22Rv1 (cell line): ENCODE measurements around the gene TRAF7.
A peak's percentile ranks its signal among the peaks of the same experiment; 100 is the strongest.

Experiments used
- H3K27ac ChIP-seq: fragments of 450-650 bp; 2 replicates; pipeline ENCODE4 v1.5.1; 2017
- CTCF ChIP-seq: fragments of 450-650 bp; IDR thresholded peaks from 2 replicates; pipeline ENCODE4 v1.5.1; 2017; ENCODE audit warnings: mild to moderate bottlenecking
- ZFX ChIP-seq: fragments of 450-650 bp; IDR thresholded peaks from 2 replicates; pipeline ENCODE4 v1.6.1; 2017; ENCODE audit warnings: antibody characterized with exemption, borderline replicate concordance

Gene TRAF7

GRCh38 chr16:2178321-2179106, 22.9 kb downstream of the TRAF7 start:
- peak overlapping the region; percentile 73 for H3K27ac ChIP-seq
- TF ChIP-seq CTCF (0 out of 2 replicates have a peak, but pooled peaks have one; percentile 9), ZFX (no peak)

- no peak for TF ChIP-seq CTCF
- TF ChIP-seq ZFX, result no peak
Observed at GRCh38 chr16:2179107-2179501, 23.5 kb downstream of the TRAF7 start.

GRCh38 chr16:2179576-2179975, 24.0 kb downstream of the TRAF7 start:
- no peak for TF ChIP-seq CTCF
- no peak for TF ChIP-seq ZFX
- peak overlapping the region; percentile 73 for H3K27ac ChIP-seq

More at GRCh38 chr16:2179107-2179501, 23.5 kb downstream of the TRAF7 start:
- H3K27ac ChIP-seq, result peak overlapping the region; percentile 73

GRCh38 chr16:2180461-2180860, 24.9 kb downstream of the TRAF7 start:
- H3K27ac ChIP-seq, result no peak overlapping the region
- TF ChIP-seq CTCF (no peak), ZFX (no peak)

- TF ChIP-seq CTCF (no peak), ZFX (no peak)
- H3K27ac ChIP-seq, result no peak overlapping the region
Observed at GRCh38 chr16:2180962-2181923, 25.7 kb downstream of the TRAF7 start.

- H3K27ac ChIP-seq, result no peak overlapping the region
- TF ChIP-seq ZFX, result no peak
- TF ChIP-seq CTCF, result no peak
Observed at GRCh38 chr16:2181952-2182351, 26.4 kb downstream of the TRAF7 start.
